ENCODE results near the gene HHIP. TPM values are rescaled to one million over a fixed set of nuclear protein-coding genes. Genes with fewer than 3 reads are reported as not detected.
A peak's percentile ranks its signal among the peaks of the same experiment; 100 is the strongest.

The HHIP gene
- total RNA-seq, 1 donor from 2014 or later, result 0.25 TPM

- no peaks in the 10 kb centered on the region for H3K4me1 ChIP-seq
- intact Hi-C loops (cut with DNase I), result no loop called here
- no peak overlapping the region for H3K4me3 ChIP-seq
- H3K36me3 ChIP-seq, result no peaks in the 10 kb centered on the region
- TF ChIP-seq POLR2AphosphoS5 (IDR thresholded peaks at IDR 0.05; ENCODE audit: insufficient read depth in 1 of 2, low read depth in 1 of 2), result no peak
- TF ChIP-seq POLR2A (IDR thresholded peaks at IDR 0.05), result no peak
- no peak for TF ChIP-seq CTCF (IDR thresholded peaks at IDR 0.05)
- no peak for DNase-seq (ENCODE audit: extremely low spot score in 2 of 2)
- no peaks in the 10 kb centered on the region for H3K9me3 ChIP-seq
- H3K27ac ChIP-seq, result no peak overlapping the region
- H3K27me3 ChIP-seq, result no peaks in the 10 kb centered on the region
Measured at GRCh38 chr4:144634978-144635747, 10.8 kb upstream of the HHIP start.

GRCh38 chr4:144644368-144645101 lies 1.4 kb upstream of the HHIP start:
- H3K27ac ChIP-seq, result no peak overlapping the region
- no peak for TF ChIP-seq POLR2AphosphoS5 (IDR thresholded peaks at IDR 0.05; ENCODE audit: insufficient read depth in 1 of 2, low read depth in 1 of 2)
- no peak for TF ChIP-seq POLR2A (IDR thresholded peaks at IDR 0.05)
- no peak for TF ChIP-seq CTCF (IDR thresholded peaks at IDR 0.05)
- no peak overlapping the region for H3K4me3 ChIP-seq
- no peaks in the 10 kb centered on the region for H3K36me3 ChIP-seq
- H3K27me3 ChIP-seq, result no peaks in the 10 kb centered on the region
- intact Hi-C loops (cut with DNase I), result no loop called here
- peaks cover 16% of the 10 kb centered on the region for H3K4me1 ChIP-seq
- DNase-seq (ENCODE audit: extremely low spot score in 2 of 2), result no peak
- H3K9me3 ChIP-seq, result no peaks in the 10 kb centered on the region

- H3K4me1 ChIP-seq, result peaks cover 16% of the 10 kb centered on the region
- no peak overlapping the region for H3K27ac ChIP-seq
- intact Hi-C loops (cut with DNase I), result no loop called here
Measured at GRCh38 chr4:144645102-144645630, 790 bp upstream of the HHIP start.

GRCh38 chr4:144646523-144647094 lies 653 bp downstream of the HHIP start:
- Histone ChIP-seq H3K27me3 (no peaks in the 10 kb centered on the region), H3K4me3 (peak overlapping the region; percentile 40 to 56), H3K36me3 (no peaks in the 10 kb centered on the region), H3K4me1 (peaks cover 16% of the 10 kb centered on the region), H3K9me3 (no peaks in the 10 kb centered on the region), H3K27ac (no peak overlapping the region)
- intact Hi-C loops (cut with DNase I), result no loop called here
- TF ChIP-seq POLR2AphosphoS5 (IDR thresholded peaks at IDR 0.05; ENCODE audit: insufficient read depth in 1 of 2, low read depth in 1 of 2) (no peak), CTCF (IDR thresholded peaks at IDR 0.05) (no peak), POLR2A (IDR thresholded peaks at IDR 0.05) (no peak)
- no peak for DNase-seq (ENCODE audit: extremely low spot score in 2 of 2)

More at GRCh38 chr4:144645102-144645630, 790 bp upstream of the HHIP start:
- Histone ChIP-seq H3K36me3 (no peaks in the 10 kb centered on the region), H3K9me3 (no peaks in the 10 kb centered on the region), H3K4me3 (peak overlapping the region; percentile 40 to 56), H3K27me3 (no peaks in the 10 kb centered on the region)
- TF ChIP-seq POLR2AphosphoS5 (IDR thresholded peaks at IDR 0.05; ENCODE audit: insufficient read depth in 1 of 2, low read depth in 1 of 2), result no peak
- TF ChIP-seq POLR2A (IDR thresholded peaks at IDR 0.05), result no peak
- TF ChIP-seq CTCF (IDR thresholded peaks at IDR 0.05), result no peak
- no peak for DNase-seq (ENCODE audit: extremely low spot score in 2 of 2)
